Measurements from ENCODE around the gene SF1. TPM values are rescaled to one million over a fixed set of nuclear protein-coding genes. Genes with fewer than 3 reads are reported as not detected.

Gene SF1
- total RNA-seq, 1 donor from 2014 or later: 278 TPM

- H3K27me3 ChIP-seq: no peaks in the 10 kb centered on the region
- no peaks in the 10 kb centered on the region for H3K9me3 ChIP-seq
- no peak overlapping the region for H3K4me3 ChIP-seq
- TF ChIP-seq POLR2A (IDR thresholded peaks at IDR 0.05) (no peak), POLR2AphosphoS5 (IDR thresholded peaks at IDR 0.05; ENCODE audit: insufficient read depth in 1 of 2, low read depth in 1 of 2) (no peak)
- TF ChIP-seq, protein P1, sequence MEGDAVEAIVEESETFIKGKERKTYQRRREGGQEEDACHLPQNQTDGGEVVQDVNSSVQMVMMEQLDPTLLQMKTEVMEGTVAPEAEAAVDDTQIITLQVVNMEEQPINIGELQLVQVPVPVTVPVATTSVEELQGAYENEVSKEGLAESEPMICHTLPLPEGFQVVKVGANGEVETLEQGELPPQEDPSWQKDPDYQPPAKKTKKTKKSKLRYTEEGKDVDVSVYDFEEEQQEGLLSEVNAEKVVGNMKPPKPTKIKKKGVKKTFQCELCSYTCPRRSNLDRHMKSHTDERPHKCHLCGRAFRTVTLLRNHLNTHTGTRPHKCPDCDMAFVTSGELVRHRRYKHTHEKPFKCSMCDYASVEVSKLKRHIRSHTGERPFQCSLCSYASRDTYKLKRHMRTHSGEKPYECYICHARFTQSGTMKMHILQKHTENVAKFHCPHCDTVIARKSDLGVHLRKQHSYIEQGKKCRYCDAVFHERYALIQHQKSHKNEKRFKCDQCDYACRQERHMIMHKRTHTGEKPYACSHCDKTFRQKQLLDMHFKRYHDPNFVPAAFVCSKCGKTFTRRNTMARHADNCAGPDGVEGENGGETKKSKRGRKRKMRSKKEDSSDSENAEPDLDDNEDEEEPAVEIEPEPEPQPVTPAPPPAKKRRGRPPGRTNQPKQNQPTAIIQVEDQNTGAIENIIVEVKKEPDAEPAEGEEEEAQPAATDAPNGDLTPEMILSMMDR (IDR thresholded peaks at IDR 0.05): no peak
- no peak for DNase-seq (ENCODE audit: extremely low spot score in 2 of 2)
- no peak overlapping the region for H3K27ac ChIP-seq
- no peaks in the 10 kb centered on the region for H3K36me3 ChIP-seq
- intact Hi-C loops (cut with DNase I): loop anchor here (5.0 kb wide), 1 partner anchor 173 kb away; no protein-coding TSS in a partner anchor
- peaks cover 7% of the 10 kb centered on the region for H3K4me1 ChIP-seq
Observed at GRCh38 chr11:64724863-64725532, 53.3 kb downstream of the SF1 start.

DNA sequence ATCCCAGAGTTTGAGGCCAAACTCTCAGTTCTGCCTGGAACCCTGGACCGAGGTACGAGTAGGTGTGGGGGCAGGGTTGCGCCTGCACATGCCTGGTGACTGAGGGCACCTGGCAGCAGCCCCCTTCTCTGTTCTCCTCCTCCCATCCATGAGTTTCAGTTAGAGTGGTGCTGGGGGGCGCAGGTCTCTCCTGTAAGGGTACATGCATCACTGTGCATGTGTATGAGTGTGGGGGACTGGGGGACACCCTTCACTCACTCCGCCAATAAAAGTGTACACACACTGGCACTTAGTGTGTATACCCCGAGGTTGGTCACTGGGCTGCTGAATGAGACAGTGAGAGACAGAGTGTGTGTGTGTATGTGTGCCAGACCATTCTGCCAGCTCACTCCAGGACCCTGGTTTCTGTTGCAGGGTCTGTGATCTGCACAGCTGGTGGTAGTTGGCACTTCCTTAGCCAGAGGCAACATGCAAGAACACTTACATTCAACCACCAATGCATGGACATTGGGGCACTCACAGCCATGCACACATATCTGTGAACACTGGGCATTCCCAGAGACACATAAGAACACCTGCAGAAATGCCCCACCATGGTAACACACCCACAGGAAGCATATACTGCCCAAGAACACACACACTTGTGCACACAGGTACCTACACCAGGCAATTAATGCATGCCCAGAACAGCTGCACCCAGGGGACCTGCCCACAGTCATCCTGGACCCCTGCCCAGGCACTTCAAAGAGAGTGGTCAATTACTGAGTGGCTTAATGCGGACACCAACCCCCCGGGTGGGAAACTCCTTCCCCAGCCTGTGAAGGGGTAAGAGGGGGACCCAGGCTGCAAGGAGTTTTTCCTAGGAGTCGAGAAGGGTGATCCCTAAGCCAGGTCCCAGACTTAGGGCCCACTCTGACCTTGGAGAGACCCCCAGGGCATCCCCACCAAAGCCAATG lies 54.2 kb downstream of the SF1 start:
- Histone ChIP-seq H3K4me3 (no peak overlapping the region), H3K4me1 (peaks cover 7% of the 10 kb centered on the region), H3K27ac (no peak overlapping the region), H3K9me3 (no peaks in the 10 kb centered on the region), H3K36me3 (no peaks in the 10 kb centered on the region), H3K27me3 (no peaks in the 10 kb centered on the region)
- no peak for TF ChIP-seq POLR2AphosphoS5 (IDR thresholded peaks at IDR 0.05; ENCODE audit: insufficient read depth in 1 of 2, low read depth in 1 of 2)
- intact Hi-C loops (cut with DNase I): loop anchor here (5.0 kb wide), 1 partner anchor 172 kb away; no protein-coding TSS in a partner anchor
- DNase-seq (ENCODE audit: extremely low spot score in 2 of 2): no peak

- peak within 1 kb of the TSS; percentile 57 for H3K27ac ChIP-seq
- intact Hi-C loops (cut with DNase I): loop anchor here (5.0 kb wide), 1 partner anchor 171 kb away; no protein-coding TSS in a partner anchor
Observed at GRCh38 chr11:64723117-64723906, 55.0 kb downstream of the SF1 start, which contains the start of gene NRXN2. TSS of gene NRXN2 (minus strand) at chr11:64723197. CDS start at chr11:64713699, 9,498 bp downstream.

GRCh38 chr11:64722141-64723065 lies 55.9 kb downstream of the SF1 start:
- Histone ChIP-seq H3K4me3 (no peak overlapping the region), H3K36me3 (no peaks in the 10 kb centered on the region), H3K27me3 (peaks cover 4% of the 10 kb centered on the region), H3K27ac (no peak overlapping the region), H3K4me1 (peaks cover 7% of the 10 kb centered on the region), H3K9me3 (no peaks in the 10 kb centered on the region)
- TF ChIP-seq, protein P1 (IDR thresholded peaks at IDR 0.05): no peak
- TF ChIP-seq POLR2AphosphoS5 (IDR thresholded peaks at IDR 0.05; ENCODE audit: insufficient read depth in 1 of 2, low read depth in 1 of 2) (no peak), POLR2A (IDR thresholded peaks at IDR 0.05) (no peak)
- DNase-seq (ENCODE audit: extremely low spot score in 2 of 2): no peak
- intact Hi-C loops (cut with DNase I): loop anchor here (5.0 kb wide), 1 partner anchor 170 kb away; no protein-coding TSS in a partner anchor

More at GRCh38 chr11:64723117-64723906, 55.0 kb downstream of the SF1 start, which contains the start of gene NRXN2:
- Histone ChIP-seq H3K4me1 (peaks cover 7% of the 10 kb centered on the region), H3K27me3 (peaks cover 4% of the 10 kb centered on the region), H3K4me3 (peak within 1 kb of the TSS; percentile 60 to 73), H3K36me3 (no peaks in the 10 kb centered on the region), H3K9me3 (no peaks in the 10 kb centered on the region)
- TF ChIP-seq POLR2AphosphoS5 (IDR thresholded peaks at IDR 0.05; ENCODE audit: insufficient read depth in 1 of 2, low read depth in 1 of 2): peak in 1 of 2 donors; percentile 51
- no peak for TF ChIP-seq POLR2A (IDR thresholded peaks at IDR 0.05)
- TF ChIP-seq, protein P1 (IDR thresholded peaks at IDR 0.05): peak; percentile 87 to 94 (median 94)
- DNase-seq (ENCODE audit: extremely low spot score in 2 of 2): no peak

Data from vagina (tissue), 2 donors.